DLD1 (cell line): ENCODE measurements around the gene CAP1.
"Not testable (repeated sequence)": the region's sequence is repeated elsewhere in the genome, so short reads cannot be mapped to it uniquely, and the experiment has no call there.

Experiments
- in situ Hi-C: cut with HindIII; loops from 2 replicates; pipeline ENCODE4 v1.10.0; 2017; ENCODE audit warnings: low sequenced_read_pairs

Gene CAP1

DNA sequence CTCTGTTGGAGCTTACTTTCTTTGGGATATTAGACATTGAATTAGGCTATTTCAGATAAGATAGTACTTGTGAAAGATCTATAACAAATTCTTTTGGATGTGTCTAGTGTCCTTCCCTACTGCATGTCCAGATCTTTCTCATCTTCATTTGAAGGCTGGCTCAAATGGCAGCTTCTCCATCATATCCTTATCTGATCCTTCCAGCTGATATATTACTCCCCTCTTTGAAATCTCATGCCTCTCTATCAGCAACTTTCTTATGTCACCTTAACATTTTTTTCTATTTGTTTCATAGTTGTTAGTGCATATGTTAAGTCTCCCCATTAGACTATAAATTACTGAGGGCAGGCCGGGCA, 17.5 kb downstream of the CAP1 start:
- in situ Hi-C loops, result no loop called here

DNA sequence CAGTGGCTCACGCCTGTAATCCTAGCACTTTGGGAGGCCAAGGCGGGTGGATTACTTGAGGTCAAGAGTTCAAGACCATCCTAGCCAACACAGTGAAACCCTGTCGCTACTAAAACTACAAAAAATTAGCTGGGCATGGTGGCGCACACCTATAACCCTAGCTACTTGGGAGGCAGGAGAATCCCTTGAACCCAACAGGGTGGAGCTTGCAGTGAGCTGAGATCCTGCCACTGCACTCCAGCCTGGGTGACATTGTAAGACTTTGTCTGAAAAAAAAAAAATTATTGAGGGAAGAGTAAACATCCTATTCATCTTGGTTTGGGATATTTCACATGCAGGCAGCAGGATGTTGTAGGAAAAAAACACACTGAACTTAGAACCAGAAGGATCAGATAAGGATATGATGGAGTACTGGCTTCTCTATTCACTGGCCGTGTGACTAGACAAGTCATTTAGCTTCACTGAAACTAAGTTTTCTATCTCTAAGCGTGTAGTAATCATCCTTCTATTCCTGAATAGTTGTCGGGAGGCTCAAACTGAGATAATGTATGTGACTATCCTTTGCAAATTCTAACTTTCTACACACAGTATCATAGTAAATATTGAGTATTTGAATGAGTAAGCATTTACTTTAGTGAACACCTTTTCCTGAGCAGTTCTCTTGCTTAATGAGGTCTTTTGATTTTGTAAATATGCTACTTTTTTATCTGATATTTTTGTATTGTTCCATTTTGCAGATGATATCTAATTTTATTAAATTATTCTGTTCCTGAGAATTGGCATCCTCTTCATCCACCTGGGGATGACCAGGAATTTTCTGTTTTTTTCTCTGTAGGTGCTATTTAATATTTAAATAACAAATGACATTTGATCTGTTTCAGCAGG, 18.2 kb downstream of the CAP1 start:
- in situ Hi-C loops, result no loop called here

DNA sequence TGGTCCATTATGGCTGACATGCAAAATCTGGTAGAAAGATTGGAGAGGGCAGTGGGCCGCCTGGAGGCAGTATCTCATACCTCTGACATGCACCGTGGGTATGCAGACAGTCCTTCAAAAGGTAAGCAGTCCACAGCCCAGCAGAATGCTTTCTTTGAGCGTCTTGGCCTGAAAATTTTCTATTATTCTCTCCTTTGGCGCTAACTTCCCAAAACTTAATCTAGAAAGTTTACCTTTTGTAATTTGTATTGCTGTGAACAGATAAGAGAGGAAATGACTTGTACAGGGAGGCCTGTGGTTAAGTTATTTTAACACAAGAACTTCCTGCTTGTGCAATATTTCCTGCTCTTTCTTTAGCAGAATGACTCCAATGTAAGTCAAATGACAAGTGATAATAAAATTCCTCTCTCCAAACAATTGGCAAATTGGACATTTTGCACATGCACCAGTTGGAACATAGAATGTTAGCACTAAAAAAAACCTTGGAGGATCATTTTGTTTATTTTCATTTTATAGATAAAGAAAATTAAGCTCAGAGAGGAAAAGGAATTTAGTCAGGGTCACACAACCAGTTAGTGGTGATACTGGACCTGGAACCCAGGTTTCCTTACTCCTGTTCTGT, 18.9 kb downstream of the CAP1 start:
- in situ Hi-C loops, result no loop called here

DNA sequence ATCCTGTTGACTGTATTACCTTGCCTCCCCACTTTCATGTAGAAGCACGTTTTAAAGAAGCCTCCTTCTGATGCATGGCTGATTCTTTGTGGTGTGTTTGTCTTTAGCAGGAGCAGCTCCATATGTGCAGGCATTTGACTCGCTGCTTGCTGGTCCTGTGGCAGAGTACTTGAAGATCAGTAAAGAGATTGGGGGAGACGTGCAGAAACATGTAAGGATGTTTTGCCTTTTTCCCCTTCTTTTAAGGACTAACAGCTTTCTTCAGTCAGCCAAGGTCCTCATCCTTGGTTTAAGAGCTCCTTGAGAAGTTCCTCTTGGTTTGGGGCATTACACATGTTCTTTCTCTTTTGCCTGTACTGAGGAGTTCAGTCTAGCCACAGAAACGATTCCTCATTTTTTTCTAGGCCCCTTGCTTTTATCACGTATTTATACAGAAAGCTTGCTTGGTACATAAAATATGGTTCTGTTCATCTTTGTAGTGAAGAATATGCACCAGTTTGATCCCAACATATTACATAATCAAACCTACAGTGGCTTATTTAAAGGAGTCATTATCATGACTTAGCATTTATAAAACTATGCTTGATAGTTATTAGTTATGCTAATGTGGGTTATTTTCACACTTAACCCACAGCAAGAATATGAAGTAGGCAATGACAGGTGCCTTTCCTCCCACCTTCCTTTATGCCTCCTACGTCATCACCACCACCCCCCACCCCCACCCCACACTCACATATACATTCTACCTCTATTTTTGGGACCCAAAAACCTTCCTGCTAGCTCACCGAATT, 19.6 kb downstream of the CAP1 start:
- in situ Hi-C loops, result no loop called here

DNA sequence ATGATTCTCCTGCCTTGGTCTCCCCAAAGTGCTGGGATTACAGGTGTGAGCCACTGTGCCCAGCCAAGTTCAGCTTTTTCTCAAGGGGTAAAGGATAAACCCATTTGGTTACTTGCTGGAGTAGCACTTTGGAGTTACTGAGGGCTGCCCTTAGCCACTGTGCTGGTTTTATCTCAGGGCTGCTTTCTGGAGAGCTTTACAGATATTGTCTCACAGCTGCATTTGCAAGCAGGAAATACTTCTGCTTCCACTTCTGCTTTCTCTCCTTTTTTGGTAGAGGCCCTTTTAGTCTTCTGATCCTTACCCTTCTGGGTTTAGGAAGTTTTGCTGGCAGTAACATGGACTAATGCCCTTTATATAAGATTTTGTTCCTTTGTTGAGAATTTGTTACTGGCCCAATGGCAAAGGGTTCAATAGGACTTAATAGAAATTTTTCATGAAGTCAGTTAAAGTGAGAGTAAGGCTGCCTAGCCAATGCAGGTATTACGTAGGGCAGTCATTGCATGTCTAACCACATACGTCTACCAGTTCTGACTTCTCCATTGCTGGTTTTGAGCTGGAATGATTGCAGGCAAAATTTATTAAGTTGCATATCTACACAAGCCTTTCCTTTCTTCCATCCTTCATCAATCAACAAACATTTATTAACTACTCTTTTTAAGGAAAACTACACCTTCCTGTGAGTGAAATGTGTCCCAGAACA, 24.4 kb downstream of the CAP1 start:
- in situ Hi-C loops, result no loop called here

DNA sequence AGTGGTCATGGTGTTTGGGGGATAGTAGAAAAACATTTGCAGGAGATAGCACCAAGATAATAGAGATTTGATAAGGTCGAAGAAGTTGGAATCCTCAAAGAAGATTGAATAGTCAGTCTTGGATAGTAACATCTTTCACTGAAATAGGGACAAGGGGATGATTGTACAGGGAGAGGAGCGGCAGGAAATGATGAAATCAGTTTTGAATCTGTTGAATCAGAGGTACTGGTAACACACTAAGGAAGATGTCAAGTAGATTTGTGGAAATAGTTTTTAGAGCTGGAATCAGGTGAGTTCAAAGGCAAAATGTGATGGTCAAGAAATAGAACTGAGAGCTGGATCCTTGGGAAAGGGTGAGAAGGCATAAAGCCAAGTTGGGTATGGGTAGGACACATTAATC, 26.5 kb downstream of the CAP1 start:
- in situ Hi-C loops, result no loop called here

DNA sequence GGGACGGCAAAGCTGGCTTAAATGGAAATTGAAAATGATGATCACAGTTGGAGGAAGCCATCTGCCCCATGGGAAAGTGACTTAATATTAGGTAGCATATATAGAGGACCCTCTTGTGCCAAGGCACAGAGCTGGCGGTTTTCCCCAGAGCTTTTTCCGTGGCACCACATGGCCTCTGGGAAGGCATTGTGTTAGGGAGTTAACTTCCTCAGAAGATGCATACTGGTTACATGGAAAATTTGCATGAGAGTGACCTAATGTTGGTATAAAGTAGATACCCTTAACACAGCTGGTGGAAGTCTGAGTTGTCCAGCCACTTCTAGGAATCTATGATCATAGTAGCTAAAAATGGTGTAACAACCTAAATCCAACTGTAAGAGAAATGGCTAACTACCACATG, 27.3 kb downstream of the CAP1 start:
- in situ Hi-C loops, result no loop called here

DNA sequence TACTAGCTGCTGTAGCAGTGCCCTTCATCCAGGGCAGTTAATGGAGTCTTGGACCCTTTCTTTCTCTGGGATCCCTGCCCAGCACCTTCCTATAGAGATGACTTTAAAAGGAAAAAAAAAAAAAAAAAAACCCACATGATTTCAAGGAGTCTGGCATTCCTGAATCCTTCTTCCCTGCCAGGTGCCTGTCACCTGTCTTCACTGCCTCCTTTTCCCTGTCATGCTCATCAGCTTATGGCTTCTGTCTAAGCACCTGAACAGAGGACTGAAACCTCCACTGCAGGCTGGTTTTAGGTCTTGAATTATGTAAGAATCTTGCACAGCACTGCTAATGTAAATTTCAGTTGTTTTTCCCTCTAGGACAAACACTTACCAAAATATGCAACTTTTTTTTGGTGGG, 31.6 kb downstream of the CAP1 start:
- in situ Hi-C loops, result no loop called here

DNA sequence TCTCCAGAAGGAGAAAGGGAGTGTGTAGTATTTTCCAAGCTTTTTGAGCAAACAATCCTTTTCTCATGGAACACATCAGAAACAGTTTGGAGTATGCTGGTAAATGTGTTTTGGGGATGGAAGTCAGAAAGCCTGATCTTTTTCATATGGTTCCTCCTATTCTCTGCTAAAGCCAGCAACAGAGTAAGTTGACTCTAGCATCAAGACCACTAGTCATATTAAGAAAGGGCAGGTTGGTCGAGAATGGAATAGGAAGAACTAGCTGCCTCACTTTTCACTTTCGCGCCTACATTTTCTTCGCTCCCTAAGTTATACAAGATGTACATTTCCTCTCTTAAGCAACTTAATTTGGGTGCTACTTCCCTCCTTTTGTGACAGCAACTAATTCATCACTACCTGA, 32.5 kb downstream of the CAP1 start:
- in situ Hi-C loops, result no loop called here

DNA sequence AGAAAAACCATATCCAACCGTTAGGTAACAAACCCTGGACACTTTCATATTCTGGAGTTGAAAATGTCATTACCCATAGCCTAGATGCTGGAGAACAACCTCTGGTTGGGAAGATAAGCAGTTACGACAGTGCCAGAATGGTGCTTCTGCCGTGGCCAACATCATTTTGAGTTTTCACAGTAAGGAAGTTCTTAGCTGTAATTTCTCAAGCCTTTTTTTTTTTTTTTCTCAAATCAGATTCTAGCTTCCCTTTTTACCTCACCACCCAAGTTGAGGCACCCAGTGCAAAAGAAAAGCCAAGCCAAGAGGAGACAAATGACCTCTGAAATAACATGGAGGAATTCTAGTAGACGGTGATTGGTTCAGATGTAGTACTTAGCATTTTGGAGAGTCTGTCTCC, 34.7 kb downstream of the CAP1 start:
- in situ Hi-C loops, result no loop called here

DNA sequence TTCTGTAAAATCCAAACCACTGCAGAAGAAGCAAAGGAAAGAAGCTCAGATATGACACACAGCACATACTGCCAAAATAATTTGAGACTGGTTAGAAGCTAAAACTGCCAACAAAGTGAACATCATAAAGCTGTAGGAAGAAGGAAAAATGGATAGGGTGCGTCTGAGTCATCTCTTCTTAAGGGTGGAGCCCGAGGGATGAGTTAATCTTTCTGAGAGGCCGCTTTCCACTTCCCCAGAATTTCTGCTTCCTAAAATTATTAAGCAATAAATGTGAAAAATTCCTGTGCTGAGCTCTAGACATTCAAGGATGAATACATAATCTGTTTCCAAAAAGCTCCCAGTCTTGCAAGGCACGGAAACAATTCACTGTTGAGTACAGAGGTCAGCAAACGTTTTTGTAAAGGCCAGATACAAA, 36.4 kb downstream of the CAP1 start:
- in situ Hi-C loops, result no loop called here

DNA sequence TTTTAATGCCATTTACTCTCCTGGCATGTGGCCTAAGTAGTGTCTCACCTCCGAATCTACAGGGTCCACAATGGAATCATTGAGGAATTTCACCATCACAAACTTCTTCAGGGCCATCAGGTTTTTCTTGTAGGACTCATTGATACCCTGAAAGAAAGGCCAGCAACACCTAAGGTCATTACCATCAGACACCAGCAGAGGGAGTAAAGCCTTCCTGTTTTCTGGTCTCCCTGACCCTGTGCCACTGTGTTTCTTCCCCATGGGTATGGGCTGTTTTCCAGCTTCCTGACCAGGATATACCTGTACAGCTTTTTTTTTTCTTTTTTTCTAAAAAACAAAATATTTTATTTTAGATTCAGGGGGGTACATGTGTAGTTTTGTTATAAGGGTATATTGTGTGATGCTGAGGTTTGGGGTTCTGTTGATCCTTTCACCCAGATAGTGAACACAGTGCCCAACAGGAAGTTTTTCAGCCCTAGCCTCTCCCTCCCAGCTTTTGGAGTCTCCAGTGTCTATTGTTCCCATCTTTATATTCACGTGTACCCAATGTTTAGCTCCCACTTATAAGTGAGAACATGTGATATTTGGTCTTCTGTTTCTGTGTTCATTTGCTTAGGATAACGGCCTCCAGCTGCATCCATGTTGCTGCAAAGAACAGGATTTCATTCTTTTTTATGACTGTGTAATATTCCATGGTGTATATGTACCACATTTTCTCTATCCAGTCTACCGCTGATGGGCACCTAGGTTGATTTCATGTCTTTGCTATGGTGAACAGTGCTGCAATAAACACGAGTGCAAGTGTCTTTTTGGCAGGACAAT, 38.2 kb downstream of the CAP1 start:
- in situ Hi-C loops, result no loop called here

DNA sequence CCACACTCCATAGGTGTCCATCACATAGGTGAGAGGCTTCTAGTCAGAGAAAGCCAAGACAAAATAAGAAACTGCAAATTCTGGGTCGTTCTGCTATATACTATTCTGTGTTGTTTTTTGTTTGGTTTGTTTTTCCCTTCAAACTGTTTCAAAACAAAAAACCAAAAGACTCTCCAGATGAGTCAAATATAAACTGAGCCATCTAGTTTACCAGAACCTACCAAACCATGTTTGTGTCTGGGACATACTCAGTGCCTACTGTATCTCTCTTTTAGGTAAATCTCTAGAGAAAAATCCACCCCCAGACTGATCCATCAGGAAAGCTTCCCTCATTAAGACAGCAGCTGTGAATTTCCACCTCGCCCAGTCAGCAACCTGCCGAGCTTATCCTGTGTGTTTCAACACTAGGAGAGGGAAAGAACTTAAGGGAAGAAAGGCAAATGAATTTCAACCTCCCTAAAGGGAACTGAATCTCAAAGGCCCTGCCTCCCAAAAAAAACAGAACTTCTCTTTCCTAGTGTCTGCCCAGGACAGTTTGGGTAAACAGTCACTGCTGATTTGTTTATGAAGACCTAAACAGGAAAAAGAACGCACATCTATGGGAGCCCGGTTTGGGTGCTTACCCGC, 39.4 kb downstream of the CAP1 start:
- in situ Hi-C loops, result no loop called here

DNA sequence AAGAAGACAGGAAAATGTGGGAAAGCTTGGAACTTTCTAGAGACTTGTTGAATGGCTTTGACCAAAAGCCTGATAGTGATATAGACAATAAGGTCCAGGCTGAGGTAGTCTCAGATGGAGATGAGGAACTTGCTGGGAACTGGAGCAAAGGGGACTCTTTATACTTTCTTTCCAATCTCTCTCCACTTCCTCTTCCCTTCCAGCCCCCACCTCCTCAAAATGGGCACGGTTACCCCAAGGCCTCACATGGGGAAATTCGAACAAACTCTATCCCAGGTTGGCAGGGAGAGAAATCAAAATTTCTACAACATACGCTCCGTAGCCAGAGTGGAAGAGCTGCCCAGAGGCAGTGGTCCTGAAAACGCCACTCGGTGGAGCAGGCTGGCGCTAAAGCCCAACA, 41.3 kb downstream of the CAP1 start:
- in situ Hi-C loops, result no loop called here

DNA sequence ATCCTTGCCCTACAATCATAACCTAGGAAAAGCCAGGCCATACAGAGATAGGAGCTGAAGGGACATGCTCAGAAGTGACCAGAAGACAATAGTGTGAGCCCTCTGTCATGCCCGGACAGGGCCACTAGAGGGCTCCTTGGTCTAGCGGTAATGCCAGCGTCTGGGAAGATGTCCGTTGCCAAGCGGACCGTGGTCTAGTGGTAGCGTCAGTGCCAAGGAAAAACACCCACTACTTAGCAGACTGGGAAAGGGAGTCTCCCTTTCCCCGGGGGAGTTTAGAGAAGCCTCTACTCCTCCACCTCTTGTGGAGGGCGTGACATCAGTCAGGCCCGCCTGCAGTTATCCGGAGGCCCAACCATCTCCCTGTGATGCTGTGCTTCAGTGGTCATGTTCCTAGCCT, 44.2 kb downstream of the CAP1 start:
- in situ Hi-C loops, result not testable (repeated sequence)

DNA sequence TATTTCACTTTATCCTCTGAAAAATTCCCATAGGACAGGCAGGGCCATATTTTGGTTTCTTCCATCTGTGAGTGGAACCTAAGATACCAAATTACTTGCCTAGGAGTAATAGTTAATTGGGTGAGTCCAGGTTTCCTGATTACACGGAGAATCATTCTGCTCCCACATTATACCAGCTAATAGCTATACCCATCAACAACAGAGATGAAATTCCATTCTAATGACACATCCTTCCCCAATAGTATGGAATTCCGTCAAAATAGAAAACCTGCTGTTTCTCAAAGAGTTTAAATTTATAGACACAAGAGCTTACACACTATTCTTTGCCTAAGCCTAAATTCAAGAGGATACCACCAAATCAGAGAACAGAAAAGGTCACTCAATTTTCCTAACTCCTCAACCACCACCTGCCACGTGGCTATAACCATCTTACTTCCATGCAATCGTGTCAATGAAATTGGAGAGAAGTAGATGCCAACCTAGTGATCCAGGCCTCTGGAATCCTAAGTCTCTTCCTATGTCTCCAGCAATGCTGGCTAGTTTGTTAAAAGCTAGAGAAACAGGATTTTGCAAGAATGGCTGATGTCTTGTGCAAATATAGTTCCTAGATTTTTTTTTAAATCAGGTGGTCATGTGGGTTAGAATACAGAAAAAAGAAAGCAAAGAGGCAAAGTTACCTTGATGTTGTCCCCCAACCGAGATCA, 50.3 kb downstream of the CAP1 start:
- in situ Hi-C loops, result no loop called here

DNA sequence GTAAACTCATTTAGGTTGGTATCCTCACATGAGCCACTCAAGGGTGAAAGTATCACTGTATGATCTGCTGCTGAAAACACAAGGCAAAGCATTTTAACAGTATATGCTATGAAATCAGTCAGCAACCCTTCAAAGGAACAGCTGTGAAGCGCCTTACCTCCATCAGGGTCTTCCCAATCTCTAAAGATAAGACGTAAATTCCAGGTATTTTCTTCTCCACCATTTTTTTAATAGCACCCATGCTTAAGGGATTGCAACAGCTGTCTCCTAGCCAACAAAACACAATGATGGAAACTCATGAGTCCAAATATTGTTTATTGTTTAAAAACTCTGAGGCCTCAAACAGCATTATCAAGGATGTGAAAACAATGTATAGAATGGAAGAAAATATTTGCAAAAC, 51.7 kb downstream of the CAP1 start:
- in situ Hi-C loops, result no loop called here

DNA sequence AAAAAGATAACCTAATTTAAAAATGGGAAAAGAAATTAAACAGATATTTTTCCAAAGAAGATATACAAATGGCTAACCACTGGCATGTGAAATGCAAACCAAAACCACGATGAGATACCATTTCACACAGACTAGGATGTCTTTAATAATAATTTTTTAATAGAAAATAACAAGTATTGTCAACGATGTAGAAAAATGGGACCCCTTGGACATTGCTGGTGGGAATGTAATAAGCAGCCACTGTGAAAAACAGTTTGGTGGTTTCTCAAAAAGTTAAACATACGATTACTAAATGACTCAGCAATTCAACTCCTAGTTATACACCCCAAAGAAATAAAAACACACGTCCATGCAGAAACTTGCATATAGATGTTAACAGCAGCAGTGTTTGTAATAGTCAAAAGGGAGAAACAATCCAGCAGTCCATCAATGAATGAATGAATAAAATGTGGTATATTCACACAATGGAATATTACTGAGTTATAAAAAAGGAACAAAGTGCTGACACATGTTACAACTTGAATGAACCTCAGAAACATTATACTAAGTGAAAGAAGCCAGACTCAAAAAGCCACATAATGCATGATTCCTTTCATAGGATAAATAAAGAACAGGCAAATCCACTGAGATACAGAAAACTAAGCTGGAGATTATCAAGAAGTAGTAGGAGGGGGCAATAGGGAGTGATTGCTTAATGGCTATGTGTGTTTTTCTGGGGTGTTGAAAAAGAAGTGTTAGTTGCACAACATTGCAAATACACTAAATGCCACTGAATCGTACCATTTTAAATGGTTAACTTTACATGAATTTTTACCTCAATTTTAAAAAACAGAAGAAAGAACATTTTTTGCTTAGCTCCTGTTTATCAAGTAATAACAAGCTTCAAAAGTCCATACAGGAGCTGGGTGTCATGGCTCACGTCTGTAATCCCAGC, 52.4 kb downstream of the CAP1 start:
- in situ Hi-C loops, result no loop called here
